Measurements from ENCODE around the gene FHIT. TPM values are rescaled to one million over a fixed set of nuclear protein-coding genes. Genes with fewer than 3 reads are reported as not detected.

FHIT gene
- polyA plus RNA-seq, 1 experiment, result 0.11 TPM

DNA sequence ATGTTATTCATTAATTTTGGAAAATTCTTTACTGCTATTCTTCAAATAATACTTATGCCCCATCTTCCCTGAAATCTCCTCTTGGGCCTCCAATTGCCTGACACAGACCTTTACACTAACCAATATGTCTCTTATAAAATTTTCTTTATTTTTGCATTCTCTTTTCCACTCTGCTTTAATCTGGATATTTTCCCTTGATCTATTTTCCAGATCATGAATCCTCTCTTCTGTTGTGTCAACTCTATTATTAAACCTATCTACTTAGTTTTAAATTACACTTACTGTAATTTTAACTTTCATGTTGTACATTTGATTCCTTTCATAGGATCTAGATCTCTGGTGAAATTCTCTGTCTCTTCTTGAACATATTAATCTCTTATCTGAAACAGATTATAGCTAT is 278.7 kb downstream of the FHIT start:
- CTCF ChIA-PET, result no interaction called here
- POLR2A ChIA-PET, result no interaction called here
- H3K36me3 ChIP-seq (ENCODE audit: control insufficient read depth, insufficient read depth, low read length), result no peaks in the 10 kb centered on the region
- H3K4me3 ChIP-seq (ENCODE audit: low read depth, low read length), result no peak overlapping the region
- TF ChIP-seq, protein P1, sequence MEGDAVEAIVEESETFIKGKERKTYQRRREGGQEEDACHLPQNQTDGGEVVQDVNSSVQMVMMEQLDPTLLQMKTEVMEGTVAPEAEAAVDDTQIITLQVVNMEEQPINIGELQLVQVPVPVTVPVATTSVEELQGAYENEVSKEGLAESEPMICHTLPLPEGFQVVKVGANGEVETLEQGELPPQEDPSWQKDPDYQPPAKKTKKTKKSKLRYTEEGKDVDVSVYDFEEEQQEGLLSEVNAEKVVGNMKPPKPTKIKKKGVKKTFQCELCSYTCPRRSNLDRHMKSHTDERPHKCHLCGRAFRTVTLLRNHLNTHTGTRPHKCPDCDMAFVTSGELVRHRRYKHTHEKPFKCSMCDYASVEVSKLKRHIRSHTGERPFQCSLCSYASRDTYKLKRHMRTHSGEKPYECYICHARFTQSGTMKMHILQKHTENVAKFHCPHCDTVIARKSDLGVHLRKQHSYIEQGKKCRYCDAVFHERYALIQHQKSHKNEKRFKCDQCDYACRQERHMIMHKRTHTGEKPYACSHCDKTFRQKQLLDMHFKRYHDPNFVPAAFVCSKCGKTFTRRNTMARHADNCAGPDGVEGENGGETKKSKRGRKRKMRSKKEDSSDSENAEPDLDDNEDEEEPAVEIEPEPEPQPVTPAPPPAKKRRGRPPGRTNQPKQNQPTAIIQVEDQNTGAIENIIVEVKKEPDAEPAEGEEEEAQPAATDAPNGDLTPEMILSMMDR (IDR thresholded peaks at IDR 0.05; ENCODE audit: insufficient read depth, low read depth, low read length), result no peak
- DNase-seq (ENCODE audit: low read depth), result no peak
- no peaks in the 10 kb centered on the region for H3K27me3 ChIP-seq (ENCODE audit: control insufficient read depth, insufficient read depth, low read length)

DNA sequence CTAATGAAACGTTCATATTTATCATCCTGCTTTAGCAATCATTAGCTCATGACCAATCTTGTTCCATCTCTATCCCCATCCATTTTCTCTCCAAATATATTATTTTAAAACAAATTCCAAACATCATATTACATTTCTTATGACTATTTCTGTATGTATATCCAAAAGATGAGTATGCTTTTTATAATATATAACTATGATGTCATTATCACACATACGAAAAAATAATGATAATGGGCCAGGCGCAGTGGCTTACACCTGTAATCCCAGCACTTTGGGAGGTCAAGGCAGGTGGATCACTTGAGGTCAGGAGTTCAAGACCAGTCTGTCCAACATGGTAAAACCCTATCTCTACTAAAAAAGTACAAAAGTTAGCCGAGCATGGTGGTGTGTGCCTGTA is 280.4 kb downstream of the FHIT start:
- no peak overlapping the region for H3K4me3 ChIP-seq (ENCODE audit: low read depth, low read length)
- DNase-seq (ENCODE audit: low read depth), result no peak
- TF ChIP-seq, protein P1 (IDR thresholded peaks at IDR 0.05; ENCODE audit: insufficient read depth, low read depth, low read length), result no peak
- no peaks in the 10 kb centered on the region for H3K27me3 ChIP-seq (ENCODE audit: control insufficient read depth, insufficient read depth, low read length)
- ChIA-PET CTCF (interaction anchor here (1.0 kb wide), 1 partner anchor 9 kb away, joined by 3 read pairs; no protein-coding TSS in a partner anchor), POLR2A (no interaction called here)
- no peaks in the 10 kb centered on the region for H3K36me3 ChIP-seq (ENCODE audit: control insufficient read depth, insufficient read depth, low read length)

DNA sequence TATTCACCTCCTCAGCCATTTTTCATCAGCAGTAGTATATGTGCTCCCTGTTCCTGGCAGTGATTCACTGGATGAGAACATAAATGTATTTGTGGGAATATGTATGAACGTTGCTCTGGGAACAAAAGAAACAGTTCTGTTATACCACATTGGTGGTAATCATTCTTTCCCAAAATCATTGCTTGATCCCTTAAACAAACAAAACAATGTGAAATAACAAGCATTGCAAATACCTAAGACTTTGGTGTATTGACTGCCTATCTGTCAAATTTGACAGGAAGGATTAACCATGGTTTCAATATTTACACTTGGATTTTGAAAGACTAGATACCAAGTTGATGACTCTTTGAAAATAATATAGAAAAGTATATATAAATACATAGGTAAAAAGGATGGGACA is 284.1 kb downstream of the FHIT start:
- ChIA-PET CTCF (no interaction called here), POLR2A (no interaction called here)
- H3K36me3 ChIP-seq (ENCODE audit: control insufficient read depth, insufficient read depth, low read length), result no peaks in the 10 kb centered on the region
- H3K4me3 ChIP-seq (ENCODE audit: low read depth, low read length), result no peak overlapping the region
- no peaks in the 10 kb centered on the region for H3K27me3 ChIP-seq (ENCODE audit: control insufficient read depth, insufficient read depth, low read length)
- TF ChIP-seq, protein P1 (IDR thresholded peaks at IDR 0.05; ENCODE audit: insufficient read depth, low read depth, low read length), result no peak
- no peak for DNase-seq (ENCODE audit: low read depth)

DNA sequence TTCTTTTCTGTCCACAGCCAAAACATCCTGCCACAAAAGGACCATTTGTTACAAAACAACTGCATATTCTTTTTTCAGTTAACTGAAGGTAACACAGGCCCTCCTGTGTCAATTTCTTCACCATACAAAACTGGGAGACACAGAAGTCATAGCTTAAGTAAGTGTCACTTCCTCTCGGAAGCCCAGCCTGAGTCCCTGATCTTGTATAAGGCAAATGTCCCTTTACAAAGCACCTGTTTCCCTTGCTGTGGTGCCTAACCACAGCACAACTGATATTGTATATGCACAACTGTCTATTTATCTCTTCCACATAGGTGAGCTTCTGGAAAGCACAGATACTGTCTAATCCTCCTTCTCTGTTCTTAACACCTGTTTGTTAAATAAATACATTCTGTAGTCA is 293.7 kb downstream of the FHIT start:
- no peak overlapping the region for H3K4me3 ChIP-seq (ENCODE audit: low read depth, low read length)
- no peaks in the 10 kb centered on the region for H3K36me3 ChIP-seq (ENCODE audit: control insufficient read depth, insufficient read depth, low read length)
- H3K27me3 ChIP-seq (ENCODE audit: control insufficient read depth, insufficient read depth, low read length), result no peaks in the 10 kb centered on the region
- TF ChIP-seq, protein P1 (IDR thresholded peaks at IDR 0.05; ENCODE audit: insufficient read depth, low read depth, low read length), result no peak
- ChIA-PET POLR2A (no interaction called here), CTCF (no interaction called here)
- DNase-seq (ENCODE audit: low read depth), result no peak

DNA sequence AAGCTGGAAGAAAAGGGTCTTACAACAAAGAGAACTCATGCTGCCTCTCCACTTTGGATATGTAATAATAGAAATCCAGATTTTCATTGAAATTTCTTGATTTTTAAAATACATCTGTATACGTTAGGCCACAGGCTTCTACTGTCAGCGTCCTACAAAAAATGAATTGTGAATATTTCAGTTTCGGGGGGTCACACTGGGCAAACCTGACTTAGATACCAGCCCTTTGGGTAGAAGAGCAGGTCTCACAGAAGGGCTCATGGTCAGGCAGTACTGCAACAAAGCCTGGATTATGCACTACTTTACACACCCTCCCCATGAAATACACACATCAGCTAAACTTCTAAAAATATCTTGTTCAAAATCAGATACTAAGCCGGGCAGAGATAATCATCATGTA is 294.5 kb downstream of the FHIT start:
- Histone ChIP-seq H3K4me3 (ENCODE audit: low read depth, low read length) (no peak overlapping the region), H3K36me3 (ENCODE audit: control insufficient read depth, insufficient read depth, low read length) (no peaks in the 10 kb centered on the region), H3K27me3 (ENCODE audit: control insufficient read depth, insufficient read depth, low read length) (no peaks in the 10 kb centered on the region)
- ChIA-PET POLR2A (no interaction called here), CTCF (no interaction called here)
- TF ChIP-seq, protein P1 (IDR thresholded peaks at IDR 0.05; ENCODE audit: insufficient read depth, low read depth, low read length), result no peak
- no peak for DNase-seq (ENCODE audit: low read depth)

Measured in BJ (cell line).